ENCODE measurements around the gene ARSI.

GRCh38 chr5:150289551-150290390 lies 12.9 kb downstream of the ARSI start, which contains the start of gene CAMK2A:
- TF ChIP-seq CTCF (tag by site-specific recombination; IDR thresholded peaks at IDR 0.05) (no peak), ZNF501 (tag by site-specific recombination; IDR thresholded peaks at IDR 0.05) (no peak), GFI1B (tag by site-specific recombination; IDR thresholded peaks at IDR 0.05) (no peak), ZNF302 (tag by site-specific recombination; IDR thresholded peaks at IDR 0.05; ENCODE audit: low read depth) (no peak), ZNF747 (tag by site-specific recombination; IDR thresholded peaks at IDR 0.05) (no peak), KLF10 (tag by site-specific recombination; IDR thresholded peaks at IDR 0.05) (no peak), ZNF510 (tag by site-specific recombination; IDR thresholded peaks at IDR 0.05; ENCODE audit: insufficient replicate concordance) (no peak), ZNF449 (tag by site-specific recombination; IDR thresholded peaks at IDR 0.05) (no peak), ZNF423 (tag by site-specific recombination; IDR thresholded peaks at IDR 0.05) (no peak), ZNF76 (tag by site-specific recombination; IDR thresholded peaks at IDR 0.05; ENCODE audit: borderline replicate concordance, low read depth) (no peak), ZNF121 (tag by site-specific recombination; IDR thresholded peaks at IDR 0.05) (no peak), ZNF24 (tag by site-specific recombination; IDR thresholded peaks at IDR 0.05) (no peak), ZNF843 (tag by site-specific recombination; IDR thresholded peaks at IDR 0.05) (no peak), ZNF670 (tag by site-specific recombination; IDR thresholded peaks at IDR 0.05; ENCODE audit: low read depth) (no peak)

All from HEK293 (cell line).